Left kidney (tissue), 2 donors: Measurements from ENCODE around the gene TOM1L2. TPM values are rescaled to one million over a fixed set of nuclear protein-coding genes. Genes with fewer than 3 reads are reported as not detected.
A peak's percentile ranks its signal among the peaks of the same experiment; 100 is the strongest.

Experiments
- DNase-seq: peaks from one replicate; pipeline ENCODE4 v3.0.0-alpha.2; 2013
- polyA plus RNA-seq: library from polyadenylated mRNA; unstranded; fragments of 120-200 nt; gene quantifications from one replicate; pipeline ENCODE4 v1.2.1, GENCODE V29; 2013; ENCODE audit not compliant: insufficient read length

Gene TOM1L2
- polyA plus RNA-seq, 1 donor = 47.2 TPM

- no peak for DNase-seq
These were observed 123.7 kb downstream of the TOM1L2 start for GRCh38 chr17:17848311-17849082.

GRCh38 chr17:17847726-17848125, 124.5 kb downstream of the TOM1L2 start:
- DNase-seq = no peak

DNA sequence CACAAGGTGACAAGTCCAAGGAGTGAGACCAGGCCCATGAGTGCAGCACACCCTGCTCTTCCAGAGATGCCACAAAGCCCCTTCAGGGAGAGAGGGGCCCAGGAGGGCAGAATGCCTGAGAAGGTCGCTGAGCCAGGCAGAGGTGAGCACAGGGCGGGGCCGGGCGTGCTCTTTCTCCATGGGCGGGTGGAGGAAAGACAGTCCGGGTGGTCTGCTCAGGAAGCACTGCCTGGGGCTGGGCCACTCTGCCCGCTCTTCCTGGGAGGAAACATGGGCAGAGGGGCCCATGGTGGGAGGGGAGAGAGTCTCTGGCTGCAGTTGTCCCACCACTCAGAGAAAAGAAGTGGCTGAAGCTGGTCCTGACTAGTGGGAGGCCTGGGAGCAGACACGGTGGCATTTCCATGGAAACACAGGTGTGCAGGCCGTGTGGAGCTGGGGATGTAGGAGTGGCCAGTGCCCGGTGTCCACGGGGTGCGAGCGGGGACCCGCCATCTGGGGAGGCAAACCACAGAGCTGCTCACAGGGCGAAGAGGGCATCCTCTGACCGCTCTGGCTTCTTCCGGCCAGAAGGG, 125.0 kb downstream of the TOM1L2 start:
- no peak for DNase-seq

DNA sequence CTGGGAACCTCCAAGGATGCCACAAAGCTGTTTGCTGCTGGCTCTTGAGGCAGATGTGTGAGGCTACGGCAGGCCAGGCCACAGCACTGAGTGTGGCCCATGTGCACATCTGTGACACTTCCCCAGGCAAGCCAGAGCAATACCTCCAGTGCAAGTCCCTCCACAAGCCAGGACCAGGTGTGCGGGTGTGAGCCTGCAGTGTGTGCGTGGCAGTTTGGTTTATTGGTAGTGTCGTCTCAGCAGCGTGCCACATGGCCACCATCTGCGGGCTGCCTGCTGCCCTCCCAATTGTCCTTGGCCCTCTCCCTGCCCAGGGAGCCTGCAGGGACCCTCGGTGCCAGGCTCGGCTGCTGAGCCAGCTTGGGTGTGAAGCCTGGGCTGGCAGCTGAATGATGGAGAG, 125.6 kb downstream of the TOM1L2 start:
- no peak for DNase-seq

- DNase-seq = no peak
These were observed 126.2 kb downstream of the TOM1L2 start for GRCh38 chr17:17846003-17846402.

GRCh38 chr17:17845046-17845775, 127.0 kb downstream of the TOM1L2 start:
- no peak for DNase-seq

DNA sequence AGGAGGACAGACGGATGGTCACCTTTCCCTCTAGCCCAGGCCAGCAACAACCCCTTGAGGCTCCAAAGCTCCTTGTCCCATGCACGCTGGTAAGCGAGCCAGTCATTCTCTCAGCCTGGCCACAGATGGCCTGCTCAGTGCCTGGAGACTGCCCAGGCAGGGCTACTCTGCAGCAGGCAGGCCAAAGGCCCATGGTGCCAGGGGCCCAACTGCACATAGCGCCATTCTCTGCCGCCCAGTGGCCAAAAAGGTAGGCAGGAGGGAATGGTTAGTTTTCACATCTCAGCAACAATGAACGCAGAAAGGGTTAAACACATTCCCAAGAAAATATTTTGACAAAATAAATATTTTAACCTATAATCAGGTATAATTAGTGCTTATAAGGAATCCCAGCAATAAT, 127.7 kb downstream of the TOM1L2 start:
- no peak for DNase-seq

GRCh38 chr17:17844079-17844478, 128.1 kb downstream of the TOM1L2 start:
- DNase-seq = no peak

DNA sequence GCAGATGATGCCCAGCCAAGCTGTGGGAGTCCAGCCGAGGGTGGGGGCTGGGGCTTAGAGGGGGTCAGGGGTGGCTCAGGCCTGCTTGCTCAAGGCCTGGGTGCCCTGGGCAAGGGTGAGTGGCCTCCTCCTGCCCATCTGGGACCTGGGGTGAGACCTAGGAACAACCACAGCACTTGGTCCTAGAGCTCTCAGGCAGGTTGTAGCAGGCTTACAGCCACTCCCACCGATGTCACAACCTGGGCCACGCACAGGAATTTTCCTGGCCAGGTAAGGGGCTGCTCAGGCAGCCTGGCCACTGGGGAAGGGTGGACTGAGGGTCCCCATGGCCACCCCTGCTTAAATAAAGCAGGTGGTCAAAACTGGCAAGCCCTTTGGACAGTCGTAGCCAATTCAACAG, 129.1 kb downstream of the TOM1L2 start:
- DNase-seq = no peak

DNA sequence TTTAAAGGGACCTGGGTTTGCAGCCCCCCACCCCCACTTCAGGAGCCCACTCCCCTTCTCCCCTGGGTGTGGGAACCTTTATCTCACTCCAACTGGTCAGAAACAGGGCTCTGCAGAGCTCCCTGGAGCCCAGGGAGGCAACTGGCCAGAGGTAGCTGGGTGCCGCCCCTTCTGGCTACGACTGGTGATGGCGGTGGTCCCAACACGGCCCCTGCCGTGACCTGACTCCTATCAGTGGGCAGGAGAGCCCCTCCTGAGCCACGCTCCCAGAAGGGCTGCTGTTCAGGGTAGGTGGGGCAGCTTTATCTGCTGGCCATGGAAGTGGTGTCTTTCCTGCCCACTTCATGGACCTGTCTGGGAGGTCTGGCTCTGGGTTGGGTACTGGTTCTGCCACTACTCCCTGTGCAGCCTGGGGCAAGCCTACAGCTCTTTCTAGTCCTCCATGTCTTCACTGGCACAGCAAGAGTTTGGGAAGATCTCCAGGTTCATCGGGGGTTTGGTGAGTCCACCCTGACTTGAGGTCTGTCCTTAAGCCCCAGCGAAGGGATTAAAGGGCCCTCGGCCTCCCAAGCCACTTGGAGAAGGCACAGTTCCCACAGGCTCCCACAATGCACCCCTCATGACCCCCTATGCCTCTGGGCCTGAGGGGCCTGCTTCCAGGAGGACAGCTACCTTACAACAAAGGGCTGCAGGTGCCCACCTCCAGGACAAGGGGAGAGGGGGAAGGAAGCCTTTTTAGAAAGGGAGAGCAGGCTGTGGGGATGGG, 129.9 kb downstream of the TOM1L2 start:
- DNase-seq = no peak

GRCh38 chr17:17841601-17842025, 130.6 kb downstream of the TOM1L2 start:
- no peak for DNase-seq

GRCh38 chr17:17840751-17841591, 131.2 kb downstream of the TOM1L2 start:
- no peak for DNase-seq

GRCh38 chr17:17839791-17840707, 132.2 kb downstream of the TOM1L2 start:
- DNase-seq = peak; percentile 72

- no peak for DNase-seq
These were observed 133.9 kb downstream of the TOM1L2 start for GRCh38 chr17:17837966-17838962.

GRCh38 chr17:17837380-17837821, 134.8 kb downstream of the TOM1L2 start:
- no peak for DNase-seq

DNA sequence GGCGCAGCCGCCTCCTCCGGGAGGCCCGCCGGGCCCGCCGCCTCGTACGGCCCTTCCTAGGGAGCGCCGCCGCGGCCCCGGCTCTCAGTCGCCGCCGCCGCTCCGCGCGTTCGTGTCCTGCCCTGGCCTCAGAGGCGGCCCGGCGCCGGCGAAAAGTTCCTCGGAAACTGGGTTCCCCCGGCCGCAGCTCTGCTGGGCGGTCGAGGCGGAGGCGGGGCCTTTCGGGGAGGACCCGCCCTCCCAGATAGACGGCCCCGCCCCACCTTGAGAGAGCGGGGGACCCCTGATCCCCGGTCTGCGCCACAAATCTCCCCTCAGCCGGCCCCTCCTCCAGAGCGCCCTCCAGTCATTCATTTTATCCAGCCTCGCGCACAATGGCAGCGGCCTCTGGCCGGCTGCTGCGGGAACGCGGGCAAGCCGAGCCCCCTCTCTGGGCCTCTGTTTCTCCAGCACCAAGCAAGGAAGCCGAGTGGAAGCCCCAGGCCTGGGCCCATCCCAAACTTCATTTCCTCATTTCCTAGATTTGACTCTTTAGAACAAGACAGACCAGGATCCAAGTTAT, 135.3 kb downstream of the TOM1L2 start, which contains the start of gene SREBF1:
Gene SREBF1 (minus strand): TSS at position 169 of the 562 bp plus-strand sequence. CDS start 169 bp downstream, outside the sequence.
- no peak for DNase-seq

DNA sequence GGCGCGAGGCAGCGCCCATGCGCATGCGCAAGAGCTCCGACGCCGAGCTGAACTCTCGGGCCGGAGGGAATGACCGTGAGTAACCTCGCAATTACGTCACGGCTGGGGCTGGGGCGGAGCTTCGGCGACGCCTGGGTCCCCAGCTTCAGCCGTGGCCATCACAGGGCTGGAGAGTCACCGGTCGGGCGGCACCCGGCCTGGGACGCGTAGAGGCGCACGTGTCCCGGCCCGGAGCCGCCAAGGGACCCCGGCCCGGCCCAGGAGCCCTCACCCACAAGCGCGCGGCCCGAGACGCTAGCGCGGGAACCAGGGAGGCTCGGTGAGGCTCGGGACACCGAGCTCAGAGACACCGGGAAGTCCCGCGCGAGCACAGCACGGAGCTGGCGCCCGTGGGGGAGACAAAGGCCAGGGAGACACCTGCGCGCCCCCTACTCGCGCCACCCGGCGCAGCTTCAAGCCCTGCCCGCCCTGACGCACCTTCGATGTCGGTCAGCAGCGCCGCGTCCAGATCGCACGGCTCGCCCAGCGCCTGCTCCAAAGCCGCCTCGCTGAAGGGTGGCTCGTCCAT, 135.9 kb downstream of the TOM1L2 start:
- DNase-seq = peak; percentile 98
